H1 (cell line): Measurements from ENCODE around the gene EDEM2. TPM values are rescaled to one million over a fixed set of nuclear protein-coding genes. Genes with fewer than 3 reads are reported as not detected.

Experiments
- CEBPB ChIP-seq: IDR thresholded peaks from 2 replicates; pipeline ENCODE4 v1.6.1; 2012; ENCODE audit warnings: low read depth, low read length
- EP300 ChIP-seq, 2 experiments: IDR thresholded peaks; 1 replicate in 1 of 2; 2 replicates in 1 of 2; pipeline ENCODE4 v1.6.1; 2011 to 2012; ENCODE audit warnings: low read depth in 2 of 2, low read length in 2 of 2, mild to moderate bottlenecking in 2 of 2, borderline replicate concordance in 1 of 2, inconsistent platforms in 1 of 2, moderate library complexity in 1 of 2
- GABPA ChIP-seq: IDR thresholded peaks from 2 replicates; pipeline ENCODE4 v1.6.1; 2011; ENCODE audit warnings: mild to moderate bottlenecking, low read length, moderate library complexity, borderline replicate concordance; ENCODE audit not compliant: insufficient read depth
- KDM4A ChIP-seq: IDR thresholded peaks from one replicate; pipeline ENCODE4 v1.7.1; 2012; ENCODE audit warnings: low read depth, mild to moderate bottlenecking, moderate library complexity, low read length, inconsistent platforms; ENCODE audit not compliant: severe bottlenecking
- polyA plus RNA-seq, 7 experiments: library from polyadenylated mRNA; depleted of rRNA in 3 of 7; stranded (reverse) in 5 of 7; unstranded in 2 of 7; fragments of >200 nt in 5 of 7; fragments of 200-250 nt in 2 of 7; gene quantifications; 1 replicate in 5 of 7; 2 replicates in 1 of 7; 4 replicates in 1 of 7; pipeline versions ENCODE4 v1.2.1 to v1.2.3, GENCODE V29; 2011 to 2013; ENCODE audit warnings: missing spikeins in 2 of 7, mixed read lengths in 2 of 7
- total RNA-seq: library from RNA; stranded (reverse); fragmentation: NEBNext Ultra II Directional; extraction: Animal tissue kit (Norgen Biotek cat#: 25700); gene quantifications from 2 replicates; pipeline ENCODE4 v1.2.1, GENCODE V29; 2021

The EDEM2 gene
- total and polyA plus RNA-seq, 2 of the 8 experiments (the other 6 are each of a cell fraction or from before 2014, with no cell fraction given), result 15.2 to 19.6 TPM

DNA sequence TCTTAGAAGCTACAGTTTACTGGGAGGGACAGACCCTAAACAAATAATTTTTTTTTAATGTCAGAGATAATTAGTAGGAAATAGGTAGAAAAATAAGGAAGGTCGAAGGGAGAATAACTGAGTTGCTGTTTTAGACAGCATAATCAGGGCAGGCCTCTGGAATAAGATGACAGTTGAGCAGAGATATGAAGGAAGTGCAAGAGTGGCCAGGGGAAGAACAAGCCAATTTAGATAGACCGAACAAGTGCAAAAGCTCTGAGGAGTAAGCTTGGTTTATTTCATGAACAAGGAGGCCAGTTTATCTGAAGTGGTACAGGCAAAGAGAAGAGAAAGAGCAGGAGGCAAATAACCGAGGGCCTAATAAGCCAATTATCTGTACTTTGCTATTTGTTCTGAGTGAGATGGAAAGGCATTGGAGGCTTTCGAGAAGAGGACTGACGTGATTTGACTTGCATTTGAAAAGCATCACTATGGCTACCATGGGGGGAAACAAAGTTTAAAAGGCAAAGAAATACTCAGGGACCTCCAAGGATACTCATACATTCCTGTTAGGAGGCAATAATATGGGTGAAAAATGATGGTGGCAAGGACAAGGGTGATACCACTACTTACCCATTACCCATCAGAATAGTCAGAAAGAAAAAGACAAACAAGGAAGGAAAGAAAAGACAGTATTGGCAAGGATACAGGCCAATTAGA lies 44.4 kb upstream of the EDEM2 start (continued):
- TF ChIP-seq EP300 (IDR thresholded peaks at IDR 0.05; ENCODE audit: borderline replicate concordance in 1 of 2, low read depth in 2 of 2, low read length in 2 of 2), result no peak
- TF ChIP-seq CEBPB, result no peak
- TF ChIP-seq KDM4A, result no peak
- TF ChIP-seq GABPA, result no peak
